ENCODE results near the gene POU4F3. TPM values are rescaled to one million over a fixed set of nuclear protein-coding genes. Genes with fewer than 3 reads are reported as not detected.

POU4F3 gene
- polyA plus RNA-seq, 3 donors: 0.05 TPM; not detected in 2

DNA sequence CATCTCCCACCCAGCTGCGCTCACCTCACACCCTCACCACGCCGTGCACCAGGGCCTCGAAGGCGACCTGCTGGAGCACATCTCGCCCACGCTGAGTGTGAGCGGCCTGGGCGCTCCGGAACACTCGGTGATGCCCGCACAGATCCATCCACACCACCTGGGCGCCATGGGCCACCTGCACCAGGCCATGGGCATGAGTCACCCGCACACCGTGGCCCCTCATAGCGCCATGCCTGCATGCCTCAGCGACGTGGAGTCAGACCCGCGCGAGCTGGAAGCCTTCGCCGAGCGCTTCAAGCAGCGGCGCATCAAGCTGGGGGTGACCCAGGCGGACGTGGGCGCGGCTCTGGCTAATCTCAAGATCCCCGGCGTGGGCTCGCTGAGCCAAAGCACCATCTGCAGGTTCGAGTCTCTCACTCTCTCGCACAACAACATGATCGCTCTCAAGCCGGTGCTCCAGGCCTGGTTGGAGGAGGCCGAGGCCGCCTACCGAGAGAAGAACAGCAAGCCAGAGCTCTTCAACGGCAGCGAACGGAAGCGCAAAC lies 1.1 kb downstream of the POU4F3 start:
- Mint-ChIP-seq H3K36me3 (peaks cover 3 to 14% of the 10 kb centered on the region in 2 donors), H3K27me3 (ENCODE audit: low read depth in 3 of 3) (peaks cover 94 to 99% (median 98%) of the 10 kb centered on the region in 3 donors), H3K27ac (no peak overlapping the region), H3K9me3 (peaks cover 2 to 35% (median 13%) of the 10 kb centered on the region in 7 donors), H3K4me3 (peak overlapping the region in 1 of 2 donors; percentile 89), H3K4me1 (peaks cover 9% of the 10 kb centered on the region)
- TF ChIP-seq, protein P1, sequence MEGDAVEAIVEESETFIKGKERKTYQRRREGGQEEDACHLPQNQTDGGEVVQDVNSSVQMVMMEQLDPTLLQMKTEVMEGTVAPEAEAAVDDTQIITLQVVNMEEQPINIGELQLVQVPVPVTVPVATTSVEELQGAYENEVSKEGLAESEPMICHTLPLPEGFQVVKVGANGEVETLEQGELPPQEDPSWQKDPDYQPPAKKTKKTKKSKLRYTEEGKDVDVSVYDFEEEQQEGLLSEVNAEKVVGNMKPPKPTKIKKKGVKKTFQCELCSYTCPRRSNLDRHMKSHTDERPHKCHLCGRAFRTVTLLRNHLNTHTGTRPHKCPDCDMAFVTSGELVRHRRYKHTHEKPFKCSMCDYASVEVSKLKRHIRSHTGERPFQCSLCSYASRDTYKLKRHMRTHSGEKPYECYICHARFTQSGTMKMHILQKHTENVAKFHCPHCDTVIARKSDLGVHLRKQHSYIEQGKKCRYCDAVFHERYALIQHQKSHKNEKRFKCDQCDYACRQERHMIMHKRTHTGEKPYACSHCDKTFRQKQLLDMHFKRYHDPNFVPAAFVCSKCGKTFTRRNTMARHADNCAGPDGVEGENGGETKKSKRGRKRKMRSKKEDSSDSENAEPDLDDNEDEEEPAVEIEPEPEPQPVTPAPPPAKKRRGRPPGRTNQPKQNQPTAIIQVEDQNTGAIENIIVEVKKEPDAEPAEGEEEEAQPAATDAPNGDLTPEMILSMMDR (IDR thresholded peaks at IDR 0.05): no peak
- H3K4me2 ChIP-seq (replicated peaks; ENCODE audit: extremely low read depth, low read length, poor library complexity, severe bottlenecking): no peak overlapping the region
- peaks cover 87 to 98% of the 10 kb centered on the region in 2 donors for H3K27me3 ChIP-seq (ENCODE audit: control insufficient read depth in 2 of 2, insufficient read depth in 2 of 2, low read length in 2 of 2)
- no peaks in the 10 kb centered on the region for H3K79me2 ChIP-seq (ENCODE audit: insufficient read depth, low read length)
- intact Hi-C loops (cut with micrococcal nuclease): no loop called here
- H4K20me1 ChIP-seq (ENCODE audit: insufficient read depth, low read length): no peaks in the 10 kb centered on the region
- H3K4me1 ChIP-seq (ENCODE audit: control insufficient read depth in 1 of 2, insufficient read depth in 2 of 2, low read length in 2 of 2): peaks cover 4 to 6% of the 10 kb centered on the region in 2 donors
- H3K27ac ChIP-seq (ENCODE audit: low read depth in 1 of 2, low read length in 2 of 2): no peak overlapping the region
- 11% methylated on average over 44 of the region's 44 CpGs for WGBS (ENCODE audit: insufficient coverage)
- H3K36me3 ChIP-seq (replicated peaks in 1 of 2; ENCODE audit: control insufficient read depth in 1 of 2, insufficient read depth in 2 of 2, low read length in 2 of 2): no peaks in the 10 kb centered on the region
- H2AFZ ChIP-seq (ENCODE audit: insufficient read depth, low read depth, low read length, poor library complexity, severe bottlenecking): no peak overlapping the region
- H3K9ac ChIP-seq (ENCODE audit: insufficient read depth, low read length, poor library complexity, severe bottlenecking): no peak overlapping the region
- no peak for DNase-seq
- peaks cover 5 to 78% of the 10 kb centered on the region in 2 donors for H3K9me3 ChIP-seq (replicated peaks in 1 of 2; ENCODE audit: control insufficient read depth in 1 of 2, insufficient read depth in 1 of 2, low read length in 2 of 2)
- no peak overlapping the region for H3K4me3 ChIP-seq (replicated peaks in 1 of 3; ENCODE audit: low read depth in 2 of 3, low read length in 3 of 3)

DNA sequence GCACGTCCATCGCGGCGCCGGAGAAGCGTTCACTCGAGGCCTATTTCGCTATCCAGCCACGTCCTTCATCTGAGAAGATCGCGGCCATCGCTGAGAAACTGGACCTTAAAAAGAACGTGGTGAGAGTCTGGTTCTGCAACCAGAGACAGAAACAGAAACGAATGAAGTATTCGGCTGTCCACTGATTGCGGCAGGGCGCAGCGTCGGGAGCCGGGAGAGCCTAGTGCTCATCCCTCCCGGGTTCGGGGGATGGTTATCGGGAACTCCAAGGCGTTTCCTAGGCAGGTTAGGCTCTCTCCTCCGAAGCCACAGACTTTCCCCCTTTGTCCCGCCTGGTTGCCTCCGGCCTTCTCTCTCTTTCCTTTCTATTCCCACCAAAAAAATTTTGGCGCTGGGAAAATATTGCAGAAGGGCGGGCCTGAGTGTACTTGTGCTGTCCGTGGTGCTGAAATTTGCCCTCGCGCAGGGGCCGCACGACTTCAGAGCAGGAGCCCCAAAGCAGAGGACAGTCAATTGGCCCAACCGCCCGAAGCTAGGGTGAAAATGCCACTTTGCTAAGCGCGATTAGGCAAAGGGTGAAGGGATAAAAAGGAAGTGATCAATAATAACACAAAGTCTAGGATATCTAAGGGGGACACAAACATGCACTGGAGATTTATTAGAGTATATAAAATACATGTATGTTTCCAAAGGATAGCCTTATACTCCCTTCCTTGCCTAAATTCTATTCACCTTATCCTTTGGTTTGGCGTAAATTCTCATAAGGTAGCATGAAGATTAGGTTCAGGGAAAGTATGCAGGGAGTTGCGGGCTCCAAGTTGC lies 1.8 kb downstream of the POU4F3 start:
- Histone ChIP-seq H3K9me3 (replicated peaks in 1 of 2; ENCODE audit: control insufficient read depth in 1 of 2, insufficient read depth in 1 of 2, low read length in 2 of 2) (peaks cover 5 to 83% of the 10 kb centered on the region in 2 donors), H3K27me3 (ENCODE audit: control insufficient read depth in 2 of 2, insufficient read depth in 2 of 2, low read length in 2 of 2) (peaks cover 87 to 98% of the 10 kb centered on the region in 2 donors), H2AFZ (ENCODE audit: insufficient read depth, low read depth, low read length, poor library complexity, severe bottlenecking) (no peak overlapping the region), H3K4me1 (ENCODE audit: control insufficient read depth in 1 of 2, insufficient read depth in 2 of 2, low read length in 2 of 2) (peaks cover 11% of the 10 kb centered on the region in 2 donors), H3K36me3 (replicated peaks in 1 of 2; ENCODE audit: control insufficient read depth in 1 of 2, insufficient read depth in 2 of 2, low read length in 2 of 2) (no peaks in the 10 kb centered on the region), H3K9ac (ENCODE audit: insufficient read depth, low read length, poor library complexity, severe bottlenecking) (no peak overlapping the region), H3K4me3 (replicated peaks in 1 of 3; ENCODE audit: low read depth in 2 of 3, low read length in 3 of 3) (no peak overlapping the region), H3K79me2 (ENCODE audit: insufficient read depth, low read length) (no peaks in the 10 kb centered on the region), H3K4me2 (replicated peaks; ENCODE audit: extremely low read depth, low read length, poor library complexity, severe bottlenecking) (no peak overlapping the region), H3K27ac (ENCODE audit: low read depth in 1 of 2, low read length in 2 of 2) (no peak overlapping the region), H4K20me1 (ENCODE audit: insufficient read depth, low read length) (no peaks in the 10 kb centered on the region)
- Mint-ChIP-seq H3K27me3 (ENCODE audit: low read depth in 3 of 3) (peaks cover 99 to 100% (median 100%) of the 10 kb centered on the region in 3 donors), H3K4me3 (peak overlapping the region in 1 of 2 donors; percentile 89), H3K27ac (no peak overlapping the region), H3K9me3 (peaks cover 2 to 39% (median 17%) of the 10 kb centered on the region in 7 donors), H3K36me3 (peaks cover 3 to 14% of the 10 kb centered on the region in 2 donors), H3K4me1 (peaks cover 15% of the 10 kb centered on the region)
- intact Hi-C loops (cut with micrococcal nuclease): no loop called here
- TF ChIP-seq, protein P1 (IDR thresholded peaks at IDR 0.05): no peak
- DNase-seq: no peak
- WGBS (ENCODE audit: insufficient coverage): 6% methylated on average over 29 of the region's 40 CpGs
